DND-41 (cell line): ENCODE data around the gene EIF1AD.

Source experiments
- CTCF ChIP-seq: IDR thresholded peaks from 2 replicates; pipeline ENCODE4 v1.5.1; 2012; ENCODE audit warnings: borderline replicate concordance, low read length, moderate library complexity, mild to moderate bottlenecking; ENCODE audit not compliant: poor library complexity, severe bottlenecking; ENCODE audit errors: extremely low read depth
- EZH2 ChIP-seq: IDR thresholded peaks from 3 replicates; pipeline ENCODE4 v1.6.1; 2012; ENCODE audit warnings: borderline replicate concordance, low read depth, mild to moderate bottlenecking, moderate library complexity, low read length, inconsistent platforms; ENCODE audit not compliant: severe bottlenecking

DNA sequence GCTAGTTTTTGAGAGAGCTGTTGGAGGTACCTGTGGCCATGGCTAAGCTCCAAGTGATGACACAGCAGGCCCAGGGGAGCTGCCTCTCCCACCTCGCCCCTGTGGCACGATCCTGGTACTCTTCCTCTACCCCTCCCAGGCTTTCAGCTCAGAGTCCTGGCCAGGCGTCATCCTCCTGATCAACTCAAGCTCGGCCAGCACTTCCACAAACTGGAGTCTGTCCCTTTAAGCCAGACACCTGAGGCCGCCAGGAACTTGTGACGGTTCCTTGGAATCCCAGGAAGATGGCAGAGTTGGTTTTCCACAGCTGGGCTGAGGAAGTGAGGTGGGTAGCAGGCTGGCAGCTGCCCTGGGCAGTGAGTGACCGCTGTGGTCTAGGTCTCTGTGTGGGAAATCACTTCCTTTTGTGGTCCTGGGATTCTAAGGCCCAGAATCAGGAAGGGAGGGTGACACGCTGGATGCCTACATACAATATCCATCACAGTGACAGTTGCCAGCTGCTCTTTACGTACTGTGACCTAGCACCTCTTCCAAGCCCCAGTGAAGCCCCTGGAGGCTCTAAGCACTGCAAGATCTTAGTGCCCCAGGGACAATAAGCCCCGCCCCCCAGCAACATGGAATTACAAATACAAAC is 6.6 kb upstream of the EIF1AD start:
- TF ChIP-seq CTCF, result no peak
- TF ChIP-seq EZH2, result no peak
